Body of pancreas (tissue), 4 donors: ENCODE data around the gene C1orf87. TPM values are rescaled to one million over a fixed set of nuclear protein-coding genes. Genes with fewer than 3 reads are reported as not detected.

ENCODE experiments used
- ATAC-seq: fragments of 150-250 bp; one replicate; pipeline ENCODE4 v1.9.1; 2016
- DNase-seq, 4 donors: peaks; one replicate each; pipeline ENCODE4 v3.0.0-alpha.2; 2019
- H3K27ac ChIP-seq, 4 donors: fragments of 200-600 bp; sonication (generic); 1 replicate in 3 of 4; 2 replicates in 1 of 4; pipeline versions ENCODE4 v1.5.1 to v1.6.1; 2016 to 2019; ENCODE audit warnings: mild to moderate bottlenecking in 1 of 4, mixed read lengths in 1 of 4, moderate library complexity in 1 of 4
- H3K27me3 ChIP-seq, 2 donors: fragments of 200-600 bp; sonication (generic); one replicate each; pipeline ENCODE4 v1.6.0; 2016; ENCODE audit warnings: mild to moderate bottlenecking in 1 of 2
- H3K36me3 ChIP-seq, 2 donors: fragments of 200-600 bp; sonication (generic); replicated peaks in 1 of 2; 2 replicates each; pipeline ENCODE4 v1.5.1; 2016; ENCODE audit warnings: low read depth in 2 of 2; ENCODE audit not compliant: insufficient read depth in 1 of 2
- H3K4me1 ChIP-seq: fragments of 200-600 bp; sonication (generic); one replicate; pipeline ENCODE4 v1.6.0; 2016
- H3K4me3 ChIP-seq, 2 donors: fragments of 200-600 bp; sonication (generic); 1 replicate in 1 of 2; 2 replicates in 1 of 2; pipeline ENCODE4 v1.5.1; 2016 to 2019
- H3K9me3 ChIP-seq, 3 donors: fragments of 200-600 bp; sonication (generic); 1 replicate in 2 of 3; 2 replicates in 1 of 3; pipeline ENCODE4 v1.5.1; 2016
- CTCF ChIP-seq, 7 experiments: fragments of 450-650 bp in 4 of 7; fragments of 200-600 bp in 3 of 7; sonication (generic) in 3 of 7; IDR thresholded peaks; one replicate each; pipeline ENCODE4 v1.5.1; 2016 to 2019; ENCODE audit warnings: antibody characterized with exemption in 7 of 7
- POLR2A ChIP-seq, 3 donors: fragments of 450-650 bp; IDR thresholded peaks; one replicate each; pipeline ENCODE4 v1.6.1; 2016; ENCODE audit warnings: antibody characterized with exemption in 3 of 3, mild to moderate bottlenecking in 2 of 3
- WGBS, 2 donors: methylation state at CpG; one replicate each; pipeline ENCODE4 v1.1.5; 2017; 5-methylcytosine and 5-hydroxymethylcytosine counted together
- intact Hi-C: fragments of 100-400 bp; cut with DNase I; formaldehyde crosslinking; loops from one replicate; pipeline ENCODE4 v1.15.1; 2023
- total RNA-seq, 2 donors: library from RNA; depleted of rRNA; stranded (reverse); fragments of >200 nt; gene quantifications; one replicate each; pipeline ENCODE4 v1.1.0, GENCODE V29; 2016

Gene C1orf87
- total RNA-seq, 2 donors from 2014 or later = not detected

DNA sequence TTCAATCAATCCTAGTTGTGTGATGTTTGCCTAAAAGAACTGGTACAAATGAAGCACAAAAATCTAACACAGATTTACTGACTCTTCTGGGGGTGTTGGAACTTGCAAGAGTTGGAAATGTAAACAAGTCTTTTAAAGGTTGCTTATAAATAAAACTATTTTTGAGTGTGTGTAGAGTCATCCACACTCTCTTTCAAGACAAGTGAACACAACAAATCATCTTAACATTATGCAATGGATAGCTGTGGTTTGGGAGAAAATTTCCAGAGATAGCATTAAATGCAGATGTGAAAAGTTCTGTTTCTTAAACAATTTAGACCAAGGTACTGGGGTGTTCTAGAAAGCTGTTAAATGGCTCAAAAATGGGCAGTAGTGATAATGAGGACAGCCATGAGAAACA lies 28.7 kb downstream of the C1orf87 start:
- Histone ChIP-seq H3K4me3 (no peak overlapping the region), H3K36me3 (no peaks in the 10 kb centered on the region), H3K27me3 (no peaks in the 10 kb centered on the region), H3K27ac (no peak overlapping the region), H3K9me3 (no peaks in the 10 kb centered on the region), H3K4me1 (no peaks in the 10 kb centered on the region)
- DNase-seq (no peak), ATAC-seq (no peak)
- intact Hi-C loops = no loop called here
- TF ChIP-seq CTCF (IDR thresholded peaks at IDR 0.05) (no peak), POLR2A (IDR thresholded peaks at IDR 0.05) (no peak)

DNA sequence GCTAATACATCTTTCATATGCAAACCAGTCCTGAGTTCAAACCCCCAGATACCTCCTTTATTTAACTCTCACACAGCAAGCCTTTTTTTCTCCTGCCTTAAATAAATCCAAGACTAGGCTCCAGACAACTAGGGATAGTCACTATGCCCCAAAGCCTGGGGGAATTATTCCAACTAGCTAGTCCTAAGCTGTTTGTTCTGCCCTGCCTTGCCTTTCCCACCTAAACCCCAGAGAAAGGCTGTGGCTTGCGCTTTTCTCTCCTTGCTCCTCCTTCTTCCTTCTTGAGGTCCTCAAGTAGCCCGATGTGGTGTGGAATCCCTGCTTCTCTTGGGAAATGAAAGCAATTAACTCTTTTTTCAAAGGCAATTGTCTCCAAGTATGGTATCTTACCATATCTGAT lies 31.8 kb downstream of the C1orf87 start:
- no peak overlapping the region for H3K27ac ChIP-seq
- no peaks in the 10 kb centered on the region for H3K4me1 ChIP-seq
- H3K4me3 ChIP-seq = no peak overlapping the region
- no peaks in the 10 kb centered on the region for H3K9me3 ChIP-seq
- intact Hi-C loops = no loop called here
- no peak for TF ChIP-seq CTCF (IDR thresholded peaks at IDR 0.05)
- no peak for TF ChIP-seq POLR2A (IDR thresholded peaks at IDR 0.05)
- no peaks in the 10 kb centered on the region for H3K36me3 ChIP-seq
- ATAC-seq (no peak), DNase-seq (no peak)
- no peaks in the 10 kb centered on the region for H3K27me3 ChIP-seq
- WGBS, 2 donors = 57 to 78% methylated on average over 2 of the region's 2 CpGs

GRCh38 chr1:60037669-60038068 lies 35.9 kb downstream of the C1orf87 start:
- ATAC-seq = no peak
- Histone ChIP-seq H3K27ac (no peak overlapping the region), H3K4me1 (no peaks in the 10 kb centered on the region), H3K4me3 (no peak overlapping the region), H3K27me3 (no peaks in the 10 kb centered on the region), H3K9me3 (no peaks in the 10 kb centered on the region), H3K36me3 (no peaks in the 10 kb centered on the region)
- no peak for DNase-seq
- WGBS, 2 donors = 86 to 95% methylated on average over 1 of the region's 1 CpG
- no peak for TF ChIP-seq CTCF (IDR thresholded peaks at IDR 0.05)
- no peak for TF ChIP-seq POLR2A (IDR thresholded peaks at IDR 0.05)
- intact Hi-C loops = no loop called here

DNA sequence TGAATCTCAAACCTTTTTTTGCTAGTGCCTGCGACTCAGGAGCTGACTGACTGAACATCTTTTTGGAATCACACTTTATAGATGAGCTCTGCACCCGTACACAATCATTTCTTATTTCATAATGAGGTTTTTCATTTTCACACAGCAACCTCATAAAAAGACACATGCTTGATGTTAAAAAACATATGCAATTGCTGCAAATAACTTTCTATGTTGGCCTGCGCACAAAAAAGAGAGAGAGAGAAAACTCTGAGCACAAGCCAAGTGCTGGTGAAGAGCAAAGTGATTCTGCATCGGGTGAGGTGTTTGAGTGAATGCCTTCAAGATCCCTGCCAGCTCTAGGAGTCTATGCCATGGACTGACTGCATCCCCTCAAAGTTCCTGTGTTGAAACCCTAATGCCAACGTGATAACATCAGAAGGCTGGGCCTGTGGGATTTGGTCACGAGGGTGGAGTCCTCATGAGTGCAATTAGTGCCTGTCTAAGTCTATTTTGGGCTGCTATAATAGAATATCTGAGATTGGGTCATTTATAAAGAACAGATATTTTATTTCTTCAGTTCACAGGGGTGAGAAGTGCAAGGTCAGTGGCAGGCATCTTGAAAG lies 36.6 kb downstream of the C1orf87 start:
- no peak for DNase-seq
- Histone ChIP-seq H3K9me3 (no peaks in the 10 kb centered on the region), H3K36me3 (no peaks in the 10 kb centered on the region), H3K27ac (no peak overlapping the region), H3K27me3 (no peaks in the 10 kb centered on the region), H3K4me3 (no peak overlapping the region), H3K4me1 (no peaks in the 10 kb centered on the region)
- TF ChIP-seq CTCF (IDR thresholded peaks at IDR 0.05) (no peak), POLR2A (IDR thresholded peaks at IDR 0.05) (no peak)
- intact Hi-C loops = no loop called here
- 75 to 92% methylated on average over 6 of the region's 6 CpGs for WGBS, 2 donors
- no peak for ATAC-seq

GRCh38 chr1:60035921-60036320 lies 37.6 kb downstream of the C1orf87 start:
- intact Hi-C loops = no loop called here
- WGBS, 2 donors = 29 to 83% methylated on average over 2 of the region's 2 CpGs
- Histone ChIP-seq H3K36me3 (no peaks in the 10 kb centered on the region), H3K27me3 (no peaks in the 10 kb centered on the region), H3K4me3 (no peak overlapping the region), H3K27ac (no peak overlapping the region), H3K4me1 (no peaks in the 10 kb centered on the region), H3K9me3 (no peaks in the 10 kb centered on the region)
- ATAC-seq (no peak), DNase-seq (no peak)
- TF ChIP-seq POLR2A (IDR thresholded peaks at IDR 0.05) (no peak), CTCF (IDR thresholded peaks at IDR 0.05) (no peak)
